ENCODE results near the gene RASGRF1. TPM values are rescaled to one million over a fixed set of nuclear protein-coding genes. Genes with fewer than 3 reads are reported as not detected.

The RASGRF1 gene
- total RNA-seq, 4 donors from 2014 or later: 0.10 TPM; not detected in 3

- DNase-seq (ENCODE audit: low spot score in 2 of 2): no peak
- no peak for TF ChIP-seq CTCF (IDR thresholded peaks at IDR 0.05)
- TF ChIP-seq POLR2A (IDR thresholded peaks at IDR 0.05): no peak
- no peak overlapping the region for H3K4me3 ChIP-seq (ENCODE audit: low read depth, poor library complexity, severe bottlenecking)
- intact Hi-C loops (cut with DNase I; ENCODE audit: low total_unique reads): no loop called here
- WGBS, 2 donors: 76 to 78% methylated on average over 3 of the region's 3 CpGs
These were observed 36.2 kb downstream of the RASGRF1 start for GRCh38 chr15:79054350-79054749.

- no peak for DNase-seq (ENCODE audit: low spot score in 2 of 2)
- H3K4me3 ChIP-seq (ENCODE audit: low read depth, poor library complexity, severe bottlenecking): no peak overlapping the region
- TF ChIP-seq POLR2A (IDR thresholded peaks at IDR 0.05): no peak
- TF ChIP-seq CTCF (IDR thresholded peaks at IDR 0.05): no peak
- 73 to 92% methylated on average over 2 of the region's 2 CpGs for WGBS, 2 donors
- intact Hi-C loops (cut with DNase I; ENCODE audit: low total_unique reads): no loop called here
These were observed 36.7 kb downstream of the RASGRF1 start for GRCh38 chr15:79053894-79054293.

GRCh38 chr15:79051941-79052731 is 38.4 kb downstream of the RASGRF1 start:
- intact Hi-C loops (cut with DNase I; ENCODE audit: low total_unique reads): no loop called here
- no peak for TF ChIP-seq CTCF (IDR thresholded peaks at IDR 0.05)
- no peak for TF ChIP-seq POLR2A (IDR thresholded peaks at IDR 0.05)
- no peak overlapping the region for H3K4me3 ChIP-seq (ENCODE audit: low read depth, poor library complexity, severe bottlenecking)
- DNase-seq (ENCODE audit: low spot score in 2 of 2): no peak
- 46 to 60% methylated on average over 3 of the region's 3 CpGs for WGBS, 2 donors

- 80 to 90% methylated on average over 6 of the region's 6 CpGs for WGBS, 2 donors
- no peak for DNase-seq (ENCODE audit: low spot score in 2 of 2)
- no peak overlapping the region for H3K4me3 ChIP-seq (ENCODE audit: low read depth, poor library complexity, severe bottlenecking)
- TF ChIP-seq CTCF (IDR thresholded peaks at IDR 0.05): no peak
- no peak for TF ChIP-seq POLR2A (IDR thresholded peaks at IDR 0.05)
- intact Hi-C loops (cut with DNase I; ENCODE audit: low total_unique reads): no loop called here
These were observed 39.6 kb downstream of the RASGRF1 start for GRCh38 chr15:79051029-79051428.

- 89 to 91% methylated on average over 3 of the region's 3 CpGs for WGBS, 2 donors
- TF ChIP-seq POLR2A (IDR thresholded peaks at IDR 0.05) (no peak), CTCF (IDR thresholded peaks at IDR 0.05) (no peak)
- no peak for DNase-seq (ENCODE audit: low spot score in 2 of 2)
- no peak overlapping the region for H3K4me3 ChIP-seq (ENCODE audit: low read depth, poor library complexity, severe bottlenecking)
- intact Hi-C loops (cut with DNase I; ENCODE audit: low total_unique reads): no loop called here
These were observed 40.2 kb downstream of the RASGRF1 start for GRCh38 chr15:79050341-79050740.

GRCh38 chr15:79049416-79049815 is 41.2 kb downstream of the RASGRF1 start:
- DNase-seq (ENCODE audit: low spot score in 2 of 2): no peak
- TF ChIP-seq CTCF (IDR thresholded peaks at IDR 0.05): no peak
- TF ChIP-seq POLR2A (IDR thresholded peaks at IDR 0.05): no peak
- intact Hi-C loops (cut with DNase I; ENCODE audit: low total_unique reads): no loop called here
- H3K4me3 ChIP-seq (ENCODE audit: low read depth, poor library complexity, severe bottlenecking): no peak overlapping the region
- 86 to 89% methylated on average over 9 of the region's 9 CpGs for WGBS, 2 donors
